ENCODE measurements around the gene TUBA8.
"Not testable (repeated sequence)": the region's sequence is repeated elsewhere in the genome, so short reads cannot be mapped to it uniquely, and the experiment has no call there.

Gene TUBA8

GRCh38 chr22:18130018-18130417, 19.4 kb downstream of the TUBA8 start:
- no peak for DNase-seq (ENCODE audit: low spot score)

- DNase-seq (ENCODE audit: low spot score): no peak
Measured at GRCh38 chr22:18130699-18131429, 20.3 kb downstream of the TUBA8 start.

- DNase-seq (ENCODE audit: low spot score): no peak
Measured at GRCh38 chr22:18133452-18133851, 22.8 kb downstream of the TUBA8 start.

- DNase-seq (ENCODE audit: low spot score): no peak
Measured at GRCh38 chr22:18136563-18137320, 26.1 kb downstream of the TUBA8 start.

GRCh38 chr22:18141004-18141403, 30.4 kb downstream of the TUBA8 start:
- DNase-seq (ENCODE audit: low spot score): not testable (repeated sequence)

- no peak for DNase-seq (ENCODE audit: low spot score)
Measured at GRCh38 chr22:18144105-18144504, 33.5 kb downstream of the TUBA8 start.

- no peak for DNase-seq (ENCODE audit: low spot score)
Measured at GRCh38 chr22:18145676-18146388, 35.2 kb downstream of the TUBA8 start.

GRCh38 chr22:18146389-18146753, 35.8 kb downstream of the TUBA8 start:
- no peak for DNase-seq (ENCODE audit: low spot score)

GRCh38 chr22:18147791-18148190, 37.2 kb downstream of the TUBA8 start:
- DNase-seq (ENCODE audit: low spot score): no peak

- peak; percentile 70 for DNase-seq (ENCODE audit: low spot score)
Measured at GRCh38 chr22:18148293-18148965, 37.8 kb downstream of the TUBA8 start.

- DNase-seq (ENCODE audit: low spot score): no peak
Measured at GRCh38 chr22:18152519-18152918, 41.9 kb downstream of the TUBA8 start.

GRCh38 chr22:18154821-18155390, 44.3 kb downstream of the TUBA8 start:
- DNase-seq (ENCODE audit: low spot score): no peak

- not testable (repeated sequence) for DNase-seq (ENCODE audit: low spot score)
Measured at GRCh38 chr22:18155546-18155945, 44.9 kb downstream of the TUBA8 start.

- DNase-seq (ENCODE audit: low spot score): peak; percentile 97
Measured at GRCh38 chr22:18156878-18157713, 46.5 kb downstream of the TUBA8 start.

GRCh38 chr22:18157714-18158028, 47.1 kb downstream of the TUBA8 start:
- DNase-seq (ENCODE audit: low spot score): no peak

- not testable (repeated sequence) for DNase-seq (ENCODE audit: low spot score)
Measured at GRCh38 chr22:18160641-18161040, 50.0 kb downstream of the TUBA8 start.

GRCh38 chr22:18163843-18164242, 53.2 kb downstream of the TUBA8 start:
- DNase-seq (ENCODE audit: low spot score): not testable (repeated sequence)

- DNase-seq (ENCODE audit: low spot score): not testable (repeated sequence)
Measured at GRCh38 chr22:18164584-18164983, 54.0 kb downstream of the TUBA8 start.

- not testable (repeated sequence) for DNase-seq (ENCODE audit: low spot score)
Measured at GRCh38 chr22:18165356-18165755, 54.7 kb downstream of the TUBA8 start.

- DNase-seq (ENCODE audit: low spot score): not testable (repeated sequence)
Measured at GRCh38 chr22:18170284-18170683, 59.7 kb downstream of the TUBA8 start.

GRCh38 chr22:18172203-18172602, 61.6 kb downstream of the TUBA8 start:
- not testable (repeated sequence) for DNase-seq (ENCODE audit: low spot score)
